GM10266 (cell line): ENCODE results near the gene SDCCAG8.

Experiments
- DNase-seq: peaks from one replicate; pipeline ENCODE4 v3.0.0; 2012; ENCODE audit errors: extremely low spot score
- CTCF ChIP-seq: IDR thresholded peaks from 2 replicates; pipeline ENCODE4 v1.5.1; 2012; ENCODE audit warnings: mild to moderate bottlenecking, low read depth; ENCODE audit not compliant: control insufficient read depth, insufficient read depth; ENCODE audit errors: missing control alignments

SDCCAG8 gene

GRCh38 chr1:243286409-243287122 is 30.7 kb downstream of the SDCCAG8 start:
- no peak for DNase-seq
- no peak for TF ChIP-seq CTCF

DNA sequence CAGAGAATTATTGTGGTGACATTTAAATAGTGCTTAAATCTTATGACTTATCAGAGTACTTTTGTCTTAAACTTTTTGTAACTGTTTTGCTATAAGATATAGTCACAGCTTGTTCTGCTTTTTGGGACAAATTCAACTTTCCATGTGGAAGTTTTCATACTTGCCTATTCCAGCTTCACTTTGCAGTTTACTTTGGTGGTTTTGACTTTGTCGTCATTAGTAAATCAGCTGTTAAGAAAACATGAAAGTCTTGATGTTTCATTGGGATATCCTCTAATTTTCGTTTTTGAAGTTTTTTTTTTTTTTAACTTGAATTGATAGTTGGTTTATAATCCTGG is 31.3 kb downstream of the SDCCAG8 start:
- TF ChIP-seq CTCF = no peak
- DNase-seq = no peak

DNA sequence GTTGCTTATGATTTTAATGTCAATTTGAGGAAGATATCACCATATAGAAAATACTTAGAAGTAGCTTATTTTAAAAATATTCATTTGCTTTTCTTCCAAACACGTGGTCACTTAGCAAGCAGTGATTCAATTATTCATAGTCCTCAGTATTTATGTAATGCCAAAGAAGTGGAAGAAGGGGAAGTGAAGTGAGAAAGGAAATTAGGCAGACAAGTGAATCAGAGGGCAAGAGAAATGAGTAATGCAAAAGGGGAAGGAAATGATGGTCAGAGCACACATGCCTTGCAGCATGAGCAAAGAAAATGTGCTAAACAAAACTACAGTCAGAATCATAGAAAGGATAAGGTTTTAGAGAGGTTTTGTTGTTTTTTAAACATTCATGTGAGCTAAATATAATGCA is 31.8 kb downstream of the SDCCAG8 start:
- no peak for TF ChIP-seq CTCF

GRCh38 chr1:243288062-243288461 is 32.2 kb downstream of the SDCCAG8 start:
- no peak for TF ChIP-seq CTCF
- no peak for DNase-seq

More for the DNA sequence above, 31.8 kb downstream of the SDCCAG8 start:
- peak; percentile 29 for DNase-seq

- DNase-seq = no peak
- TF ChIP-seq CTCF = no peak
These were observed 35.5 kb downstream of the SDCCAG8 start for GRCh38 chr1:243291292-243291691.

DNA sequence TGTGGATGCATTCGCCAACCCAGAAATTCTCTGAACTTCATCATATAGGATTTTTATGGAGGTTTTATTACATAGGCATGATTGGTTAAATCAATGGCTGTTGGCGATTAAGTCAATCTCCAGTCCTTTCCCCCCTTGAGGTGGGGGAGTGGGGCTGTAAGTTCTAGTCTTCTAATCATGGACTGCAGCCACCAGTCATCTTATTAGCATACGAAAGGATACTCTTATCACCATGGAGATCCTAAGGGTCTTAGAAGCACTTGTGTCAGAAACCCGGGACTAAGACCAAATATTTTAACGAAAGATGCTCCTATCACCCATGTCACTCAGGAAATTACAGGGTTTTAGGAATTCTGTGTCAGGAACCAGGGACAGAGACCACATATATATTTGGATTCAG is 36.3 kb downstream of the SDCCAG8 start:
- TF ChIP-seq CTCF = no peak
- no peak for DNase-seq

- DNase-seq = no peak
- TF ChIP-seq CTCF = no peak
These were observed 38.3 kb downstream of the SDCCAG8 start for GRCh38 chr1:243293941-243294722.
